Measurements from ENCODE around the gene MYO6. TPM values are rescaled to one million over a fixed set of nuclear protein-coding genes. Genes with fewer than 3 reads are reported as not detected.
"Not testable (repeated sequence)": the region's sequence is repeated elsewhere in the genome, so short reads cannot be mapped to it uniquely, and the experiment has no call there.

The MYO6 gene
- total and polyA plus RNA-seq, 2 donors from 2014 or later: 32.0 to 114 TPM

DNA sequence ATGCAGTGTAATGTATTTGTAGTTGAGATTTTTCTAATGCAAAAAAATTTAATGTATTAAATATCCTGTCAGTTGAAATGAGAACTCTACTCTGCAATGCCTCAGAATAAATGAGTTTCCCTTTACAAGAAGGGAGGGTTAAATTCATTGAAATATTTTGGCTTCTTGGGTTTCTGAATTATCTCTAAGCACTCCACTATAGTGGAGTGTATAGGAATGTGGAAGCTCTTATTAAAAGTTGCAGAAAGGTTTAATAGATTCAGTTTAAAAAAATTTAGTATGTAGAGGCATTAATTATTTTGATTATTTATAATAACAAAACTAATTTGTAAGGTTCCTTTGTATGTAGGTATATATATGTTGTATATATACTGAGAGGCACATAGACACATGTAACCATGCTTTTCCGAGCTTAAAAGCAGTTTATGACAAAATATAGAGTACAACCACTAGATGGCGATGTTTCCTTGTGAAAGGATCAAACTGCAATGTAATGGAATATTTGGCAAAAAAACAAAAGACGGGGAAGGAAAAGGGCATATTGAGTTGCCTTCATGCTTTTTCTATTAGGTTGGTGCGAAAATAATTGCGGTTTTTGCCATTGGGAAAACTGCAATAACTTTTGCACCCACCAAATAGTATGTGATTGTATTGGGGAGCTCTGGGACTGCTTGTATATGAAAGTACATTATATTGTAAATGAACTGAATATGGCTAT is 144.2 kb downstream of the MYO6 start:
- Histone ChIP-seq H3K4me3 (ENCODE audit: low read length in 3 of 3) (no peak overlapping the region), H3K27me3 (ENCODE audit: control insufficient read depth, insufficient read depth, low read length) (no peaks in the 10 kb centered on the region), H3K4me1 (ENCODE audit: control insufficient read depth in 2 of 3, insufficient read depth in 2 of 3, low read depth in 1 of 3, low read length in 3 of 3) (no peaks in the 10 kb centered on the region), H3K27ac (ENCODE audit: low read depth in 2 of 2, low read length in 2 of 2) (no peak overlapping the region), H3K9ac (ENCODE audit: low read length in 3 of 3) (no peak overlapping the region), H3K36me3 (ENCODE audit: control insufficient read depth in 2 of 3, insufficient read depth in 3 of 3, low read length in 3 of 3) (peaks cover 0 to 22% (median 2%) of the 10 kb centered on the region in 3 donors), H3K9me3 (ENCODE audit: control insufficient read depth in 2 of 3, insufficient read depth in 1 of 3, low read length in 3 of 3) (no peaks in the 10 kb centered on the region)
- intact Hi-C loops (cut with DNase I): no loop called here
- TF ChIP-seq, protein P1, sequence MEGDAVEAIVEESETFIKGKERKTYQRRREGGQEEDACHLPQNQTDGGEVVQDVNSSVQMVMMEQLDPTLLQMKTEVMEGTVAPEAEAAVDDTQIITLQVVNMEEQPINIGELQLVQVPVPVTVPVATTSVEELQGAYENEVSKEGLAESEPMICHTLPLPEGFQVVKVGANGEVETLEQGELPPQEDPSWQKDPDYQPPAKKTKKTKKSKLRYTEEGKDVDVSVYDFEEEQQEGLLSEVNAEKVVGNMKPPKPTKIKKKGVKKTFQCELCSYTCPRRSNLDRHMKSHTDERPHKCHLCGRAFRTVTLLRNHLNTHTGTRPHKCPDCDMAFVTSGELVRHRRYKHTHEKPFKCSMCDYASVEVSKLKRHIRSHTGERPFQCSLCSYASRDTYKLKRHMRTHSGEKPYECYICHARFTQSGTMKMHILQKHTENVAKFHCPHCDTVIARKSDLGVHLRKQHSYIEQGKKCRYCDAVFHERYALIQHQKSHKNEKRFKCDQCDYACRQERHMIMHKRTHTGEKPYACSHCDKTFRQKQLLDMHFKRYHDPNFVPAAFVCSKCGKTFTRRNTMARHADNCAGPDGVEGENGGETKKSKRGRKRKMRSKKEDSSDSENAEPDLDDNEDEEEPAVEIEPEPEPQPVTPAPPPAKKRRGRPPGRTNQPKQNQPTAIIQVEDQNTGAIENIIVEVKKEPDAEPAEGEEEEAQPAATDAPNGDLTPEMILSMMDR (IDR thresholded peaks at IDR 0.05; ENCODE audit: borderline replicate concordance, extremely low read depth, insufficient read depth): peak; percentile 54
- FAIRE-seq: peak; percentile 66
- DNase-seq: peak in 2 of 5 donors; percentile 79 to 84

DNA sequence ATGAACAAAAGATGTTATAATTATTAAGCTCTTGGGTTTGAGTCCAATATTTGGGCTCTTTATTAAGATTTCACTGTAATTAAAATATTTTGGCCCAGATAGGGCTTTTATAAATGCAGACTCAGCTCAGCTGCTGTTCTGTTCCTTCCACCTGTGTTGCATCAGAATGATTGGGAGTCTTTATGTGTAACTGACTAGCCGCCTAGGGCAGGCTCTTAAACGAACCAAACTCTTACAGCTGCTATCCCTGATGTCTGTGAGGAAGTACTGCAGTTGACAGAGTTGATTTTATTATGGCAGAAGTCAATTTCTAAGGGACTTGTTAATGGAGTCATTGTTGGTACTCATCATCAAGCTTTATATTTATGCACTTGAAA is 144.7 kb downstream of the MYO6 start:
- H3K4me3 ChIP-seq (ENCODE audit: low read length in 3 of 3): no peak overlapping the region
- H3K27ac ChIP-seq (ENCODE audit: low read depth in 2 of 2, low read length in 2 of 2): no peak overlapping the region
- no peaks in the 10 kb centered on the region for H3K4me1 ChIP-seq (ENCODE audit: control insufficient read depth in 2 of 3, insufficient read depth in 2 of 3, low read depth in 1 of 3, low read length in 3 of 3)
- H3K36me3 ChIP-seq (ENCODE audit: control insufficient read depth in 2 of 3, insufficient read depth in 3 of 3, low read length in 3 of 3): peaks cover 0 to 26% (median 2%) of the 10 kb centered on the region in 3 donors
- DNase-seq: no peak
- H3K9ac ChIP-seq (ENCODE audit: low read length in 3 of 3): no peak overlapping the region
- TF ChIP-seq, protein P1 (IDR thresholded peaks at IDR 0.05; ENCODE audit: borderline replicate concordance, extremely low read depth, insufficient read depth): no peak
- no peaks in the 10 kb centered on the region for H3K9me3 ChIP-seq (ENCODE audit: control insufficient read depth in 2 of 3, insufficient read depth in 1 of 3, low read length in 3 of 3)
- FAIRE-seq: no peak
- no peaks in the 10 kb centered on the region for H3K27me3 ChIP-seq (ENCODE audit: control insufficient read depth, insufficient read depth, low read length)
- intact Hi-C loops (cut with DNase I): no loop called here

DNA sequence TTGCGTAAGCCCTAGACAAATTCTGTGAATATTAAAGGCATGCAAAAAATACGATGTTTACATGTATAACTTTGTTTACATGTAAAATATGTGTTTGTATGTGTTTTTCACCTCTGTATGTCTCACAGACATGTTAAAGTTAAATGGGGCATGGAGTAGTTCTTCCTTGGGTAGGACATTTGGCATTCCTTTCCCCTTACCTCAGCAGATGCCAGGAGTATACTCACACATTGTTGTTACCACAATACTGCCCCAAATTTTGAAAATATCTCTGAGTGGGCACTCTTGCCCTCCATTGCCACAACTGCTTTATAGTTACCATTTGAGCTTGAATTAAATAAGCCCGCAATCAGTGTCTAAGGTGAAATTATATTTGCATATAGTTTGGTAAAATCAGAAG is 147.5 kb downstream of the MYO6 start:
- intact Hi-C loops (cut with DNase I): no loop called here
- H3K9ac ChIP-seq (ENCODE audit: low read length in 3 of 3): no peak overlapping the region
- peaks cover 0 to 26% (median 2%) of the 10 kb centered on the region in 3 donors for H3K36me3 ChIP-seq (ENCODE audit: control insufficient read depth in 2 of 3, insufficient read depth in 3 of 3, low read length in 3 of 3)
- no peak overlapping the region for H3K27ac ChIP-seq (ENCODE audit: low read depth in 2 of 2, low read length in 2 of 2)
- no peak overlapping the region for H3K4me3 ChIP-seq (ENCODE audit: low read length in 3 of 3)
- no peaks in the 10 kb centered on the region for H3K4me1 ChIP-seq (ENCODE audit: control insufficient read depth in 2 of 3, insufficient read depth in 2 of 3, low read depth in 1 of 3, low read length in 3 of 3)
- no peaks in the 10 kb centered on the region for H3K27me3 ChIP-seq (ENCODE audit: control insufficient read depth, insufficient read depth, low read length)
- TF ChIP-seq, protein P1 (IDR thresholded peaks at IDR 0.05; ENCODE audit: borderline replicate concordance, extremely low read depth, insufficient read depth): no peak
- FAIRE-seq (no peak), DNase-seq (no peak)
- no peaks in the 10 kb centered on the region for H3K9me3 ChIP-seq (ENCODE audit: control insufficient read depth in 2 of 3, insufficient read depth in 1 of 3, low read length in 3 of 3)

DNA sequence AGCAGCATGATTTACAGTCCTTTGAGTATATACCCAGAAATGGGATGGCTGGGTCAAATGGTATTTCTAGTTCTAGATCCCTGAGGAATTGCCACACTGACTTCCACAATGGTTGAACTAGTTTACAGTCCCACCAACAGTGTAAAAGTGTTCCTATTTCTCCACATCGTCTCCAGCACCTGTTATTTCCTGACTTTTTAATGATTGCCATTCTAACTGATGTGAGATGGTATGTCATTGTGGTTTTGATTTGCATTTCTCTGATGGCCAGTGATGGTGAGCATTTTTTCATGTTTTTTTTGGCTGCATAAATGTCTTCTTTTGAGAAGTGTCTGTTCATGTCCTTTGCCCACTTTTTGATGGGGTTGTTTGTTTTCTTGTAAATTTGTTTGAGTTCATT is 151.2 kb downstream of the MYO6 start:
- intact Hi-C loops (cut with DNase I); DNase-seq; H3K9me3 ChIP-seq (ENCODE audit: control insufficient read depth in 2 of 3, insufficient read depth in 1 of 3, low read length in 3 of 3); H3K27ac ChIP-seq (ENCODE audit: low read depth in 2 of 2, low read length in 2 of 2); H3K27me3 ChIP-seq (ENCODE audit: control insufficient read depth, insufficient read depth, low read length); H3K4me1 ChIP-seq (ENCODE audit: control insufficient read depth in 2 of 3, insufficient read depth in 2 of 3, low read depth in 1 of 3, low read length in 3 of 3); FAIRE-seq; H3K9ac ChIP-seq (ENCODE audit: low read length in 3 of 3); H3K4me3 ChIP-seq (ENCODE audit: low read length in 3 of 3): not testable (repeated sequence)
- H3K36me3 ChIP-seq (ENCODE audit: control insufficient read depth in 2 of 3, insufficient read depth in 3 of 3, low read length in 3 of 3): peaks cover 0 to 13% (median 2%) of the 10 kb centered on the region in 3 donors

DNA sequence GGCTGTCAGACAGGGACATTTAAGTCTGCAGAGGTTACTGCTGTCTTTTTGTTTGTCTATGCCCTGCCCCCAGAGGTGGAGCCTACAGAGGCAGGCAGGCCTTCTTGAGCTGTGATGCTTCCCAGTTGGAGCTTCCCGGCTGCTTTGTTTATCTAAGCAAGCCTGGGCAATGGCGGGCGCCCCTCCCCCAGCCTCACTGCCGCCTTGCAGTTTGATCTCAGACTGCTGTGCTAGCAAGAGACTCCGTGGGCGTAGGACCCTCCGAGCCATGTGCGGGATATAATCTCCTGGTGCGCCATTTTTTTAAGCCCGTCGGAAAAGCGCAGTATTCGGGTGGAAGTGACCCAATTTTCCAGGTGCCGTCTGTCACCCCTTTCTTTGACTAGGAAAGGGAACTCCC is 156.1 kb downstream of the MYO6 start:
- intact Hi-C loops (cut with DNase I); DNase-seq; H3K9me3 ChIP-seq (ENCODE audit: control insufficient read depth in 2 of 3, insufficient read depth in 1 of 3, low read length in 3 of 3); H3K36me3 ChIP-seq (ENCODE audit: control insufficient read depth in 2 of 3, insufficient read depth in 3 of 3, low read length in 3 of 3); H3K9ac ChIP-seq (ENCODE audit: low read length in 3 of 3); H3K27me3 ChIP-seq (ENCODE audit: control insufficient read depth, insufficient read depth, low read length); FAIRE-seq; H3K4me1 ChIP-seq (ENCODE audit: control insufficient read depth in 2 of 3, insufficient read depth in 2 of 3, low read depth in 1 of 3, low read length in 3 of 3); H3K4me3 ChIP-seq (ENCODE audit: low read length in 3 of 3); H3K27ac ChIP-seq (ENCODE audit: low read depth in 2 of 2, low read length in 2 of 2): not testable (repeated sequence)

Data from kidney (tissue), 14 donors.